Effector CD8-positive, alpha-beta T cell (primary cell): Measurements from ENCODE around the gene SLC2A4RG.

Experiments
- DNase-seq: peaks from one replicate; lab custom pipeline; 2025; lab: John Stamatoyannopoulos, UW

SLC2A4RG gene

DNA sequence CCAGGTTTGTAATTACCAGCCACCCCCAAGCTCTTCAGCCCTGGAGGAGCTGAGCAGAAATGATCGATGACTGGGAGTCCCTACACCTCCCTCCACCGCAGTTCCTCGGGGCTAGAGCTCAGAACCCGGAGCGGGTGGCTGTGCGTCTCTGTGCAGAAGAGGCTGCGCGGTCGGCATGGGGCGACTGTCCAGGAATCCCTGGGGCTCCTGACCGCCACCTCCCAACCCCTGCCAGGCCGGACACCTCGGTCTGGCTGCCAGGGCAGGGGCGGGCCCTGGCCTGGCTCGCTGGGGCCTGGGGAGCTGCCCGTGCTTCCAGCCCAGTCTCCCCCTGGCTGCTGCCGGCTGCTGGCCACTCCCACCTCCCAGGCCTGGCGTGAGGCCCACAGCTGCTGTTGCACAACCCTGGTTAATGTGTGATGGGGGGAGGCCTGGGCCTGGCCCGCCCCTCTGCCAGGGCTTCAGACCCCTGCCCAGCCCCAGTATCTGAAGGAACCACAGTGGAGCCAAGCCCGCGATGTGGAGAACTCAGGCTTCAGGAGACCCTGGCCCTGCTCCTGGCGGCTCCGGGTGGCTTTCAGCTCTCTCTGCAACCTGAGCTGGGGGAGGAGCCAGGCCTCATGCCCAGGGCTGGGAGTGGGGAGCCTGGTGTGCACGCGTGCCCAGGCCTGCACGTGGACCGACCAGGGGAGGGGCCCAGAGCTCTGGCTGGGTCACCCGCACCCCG, 1.2 kb downstream of the SLC2A4RG start:
- peak; percentile 27 for DNase-seq

DNA sequence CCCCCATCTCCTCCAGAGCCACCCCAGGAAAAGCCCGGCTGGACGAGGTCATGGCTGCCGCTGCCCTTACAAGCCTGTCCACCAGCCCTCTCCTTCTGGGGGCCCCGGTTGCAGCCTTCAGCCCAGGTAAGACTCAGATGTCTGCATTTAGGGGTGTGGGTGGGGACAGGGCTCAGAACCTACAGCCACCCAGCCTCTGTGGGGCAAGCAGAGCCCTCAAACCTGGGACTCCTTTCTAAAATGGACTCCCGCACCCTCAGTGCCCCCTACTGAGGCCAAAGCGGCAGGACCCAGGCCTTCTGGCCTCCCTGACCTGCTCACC, 1.7 kb downstream of the SLC2A4RG start:
- DNase-seq, result no peak

DNA sequence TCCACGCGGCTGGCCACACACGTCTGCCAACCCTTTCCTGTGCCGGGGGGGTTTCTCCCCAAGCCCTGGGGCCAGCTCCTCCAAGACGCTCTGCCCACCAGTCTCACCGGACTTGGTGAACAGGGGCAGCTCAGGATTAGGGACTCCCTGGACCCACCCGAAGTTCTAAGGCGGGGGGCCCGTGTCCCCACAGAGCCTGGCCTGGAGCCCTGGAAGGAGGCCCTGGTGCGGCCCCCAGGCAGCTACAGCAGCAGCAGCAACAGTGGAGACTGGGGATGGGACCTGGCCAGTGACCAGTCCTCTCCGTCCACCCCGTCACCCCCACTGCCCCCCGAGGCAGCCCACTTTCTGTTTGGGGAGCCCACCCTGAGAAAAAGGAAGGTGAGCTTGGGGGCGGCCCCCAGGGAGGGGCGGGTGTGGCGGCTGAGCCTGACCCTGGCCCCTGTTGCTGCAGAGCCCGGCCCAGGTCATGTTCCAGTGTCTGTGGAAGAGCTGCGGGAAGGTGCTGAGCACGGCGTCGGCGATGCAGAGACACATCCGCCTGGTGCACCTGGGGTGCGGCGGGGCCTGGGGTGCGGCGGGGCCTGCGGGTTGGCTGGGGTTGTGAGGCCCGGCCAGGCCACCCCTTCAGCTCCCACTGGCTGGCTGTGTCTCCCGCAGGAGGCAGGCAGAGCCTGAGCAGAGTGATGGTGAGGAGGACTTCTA, 2.3 kb downstream of the SLC2A4RG start:
- DNase-seq, result no peak

DNA sequence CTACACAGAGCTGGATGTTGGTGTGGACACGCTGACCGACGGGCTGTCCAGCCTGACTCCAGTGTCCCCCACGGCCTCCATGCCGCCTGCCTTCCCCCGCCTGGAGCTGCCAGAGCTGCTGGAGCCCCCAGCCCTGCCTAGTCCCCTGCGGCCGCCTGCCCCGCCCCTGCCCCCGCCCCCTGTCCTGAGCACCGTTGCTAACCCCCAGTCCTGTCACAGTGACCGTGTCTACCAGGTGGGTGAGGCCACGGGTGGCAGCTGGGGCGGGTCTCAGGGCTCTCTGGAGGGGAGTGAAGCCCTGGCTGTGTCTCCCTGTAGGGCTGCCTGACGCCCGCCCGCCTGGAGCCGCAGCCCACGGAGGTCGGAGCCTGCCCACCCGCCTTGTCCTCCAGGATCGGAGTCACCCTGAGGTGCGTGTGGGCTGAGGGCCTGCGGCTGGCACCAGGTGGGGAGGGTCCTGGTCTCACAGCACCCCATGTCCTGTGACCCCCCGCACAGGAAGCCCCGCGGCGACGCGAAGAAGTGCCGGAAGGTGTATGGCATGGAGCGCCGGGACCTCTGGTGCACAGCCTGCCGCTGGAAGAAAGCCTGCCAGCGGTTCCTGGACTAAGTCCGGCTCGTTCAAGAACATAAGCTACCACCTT, 2.9 kb downstream of the SLC2A4RG start:
- DNase-seq, result no peak

DNA sequence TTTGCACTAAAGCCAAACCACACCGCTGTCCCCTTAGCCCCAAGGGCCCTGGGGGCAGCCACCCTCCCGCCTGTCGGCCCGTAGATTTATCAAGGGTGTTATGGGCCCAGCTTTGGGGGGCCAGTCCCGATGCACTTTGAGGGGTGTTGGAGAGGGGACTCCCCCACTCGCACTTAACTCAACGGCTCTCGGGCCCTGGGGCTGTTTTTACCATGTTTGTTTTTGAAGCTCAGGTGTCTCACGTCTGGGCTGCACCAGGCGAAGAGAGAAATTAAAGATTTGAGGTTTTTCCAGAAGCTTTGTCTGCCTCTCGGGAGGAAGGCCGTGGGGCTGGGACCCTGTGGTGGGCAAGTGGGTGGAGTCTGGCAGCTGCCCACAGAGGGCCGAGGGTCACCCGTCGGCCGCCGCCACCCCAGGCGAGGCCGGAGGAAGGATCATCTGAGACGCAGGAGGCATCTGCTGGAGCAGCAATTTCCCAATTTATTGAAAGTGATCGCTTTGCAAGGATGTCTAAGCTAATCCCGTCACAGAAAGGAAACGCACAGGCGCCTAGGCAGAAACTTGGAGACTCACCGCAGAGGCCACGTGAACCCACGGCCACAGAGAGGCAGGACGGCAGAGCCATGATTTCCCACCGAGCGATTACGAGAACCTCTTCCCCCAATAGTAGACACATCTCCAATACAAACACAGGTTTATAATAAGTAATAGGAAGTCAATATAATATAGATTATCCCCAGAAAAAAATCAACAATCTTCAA, 3.8 kb downstream of the SLC2A4RG start:
- no peak for DNase-seq

DNA sequence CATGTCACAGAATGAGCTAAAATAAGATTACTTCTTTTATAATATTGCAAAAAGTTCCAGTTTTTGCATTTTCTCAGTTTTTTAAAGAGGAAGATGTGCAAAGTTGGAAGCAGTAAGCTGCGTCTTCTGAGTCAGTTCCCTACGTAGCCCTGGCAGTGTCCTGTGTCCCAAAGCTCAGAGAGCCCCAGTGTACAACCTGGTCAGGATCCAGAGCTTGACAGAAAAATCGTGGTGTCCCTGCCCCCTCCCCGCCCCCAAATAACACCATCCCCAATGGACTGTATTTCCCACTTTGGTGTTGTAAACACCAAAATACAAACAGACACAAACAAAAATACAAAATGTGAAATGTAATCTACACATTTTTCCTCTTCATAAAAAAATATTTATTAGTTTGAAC, 4.6 kb downstream of the SLC2A4RG start:
- DNase-seq, result no peak

DNA sequence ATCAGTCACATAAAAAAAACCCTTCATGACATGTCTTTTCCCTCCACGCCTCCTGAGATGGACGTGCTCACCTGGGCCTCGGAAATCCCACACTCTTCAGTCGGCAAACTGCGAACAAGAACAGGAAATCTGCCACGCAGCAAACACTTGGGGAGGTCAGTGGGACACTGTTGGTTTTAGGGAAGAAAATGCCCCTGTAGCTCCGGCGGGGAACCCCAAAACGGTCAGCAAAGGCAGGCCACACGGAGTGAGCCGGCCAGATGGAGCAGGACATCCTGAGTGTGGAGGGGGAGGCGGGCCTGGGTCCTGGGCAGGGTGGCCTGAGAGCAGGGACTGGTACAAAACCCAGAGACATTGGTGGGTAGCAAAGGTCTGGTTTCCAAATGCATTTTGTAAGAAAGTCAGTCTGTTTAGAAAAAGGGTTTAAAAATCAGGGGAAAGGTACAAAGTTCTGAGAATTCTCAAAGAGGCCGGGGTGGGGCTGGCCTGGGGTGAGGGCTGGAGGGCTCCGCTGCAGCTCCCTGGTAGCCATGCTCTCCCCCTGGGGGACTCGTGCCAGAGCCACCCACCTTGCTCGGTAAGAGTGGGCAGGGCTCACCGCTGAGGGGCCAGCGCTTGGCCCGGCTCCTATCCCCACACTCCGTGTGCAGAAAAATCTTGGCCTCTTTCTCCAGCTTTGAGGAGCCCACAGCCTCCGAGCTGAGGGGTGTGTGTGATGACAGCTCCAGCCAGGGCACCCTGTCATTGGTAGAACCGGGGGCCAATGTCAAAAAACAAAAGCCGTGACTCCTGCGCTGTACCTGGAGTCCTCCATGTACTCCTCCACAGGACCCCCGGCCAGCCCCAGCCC, 5.2 kb downstream of the SLC2A4RG start:
- DNase-seq, result no peak

DNA sequence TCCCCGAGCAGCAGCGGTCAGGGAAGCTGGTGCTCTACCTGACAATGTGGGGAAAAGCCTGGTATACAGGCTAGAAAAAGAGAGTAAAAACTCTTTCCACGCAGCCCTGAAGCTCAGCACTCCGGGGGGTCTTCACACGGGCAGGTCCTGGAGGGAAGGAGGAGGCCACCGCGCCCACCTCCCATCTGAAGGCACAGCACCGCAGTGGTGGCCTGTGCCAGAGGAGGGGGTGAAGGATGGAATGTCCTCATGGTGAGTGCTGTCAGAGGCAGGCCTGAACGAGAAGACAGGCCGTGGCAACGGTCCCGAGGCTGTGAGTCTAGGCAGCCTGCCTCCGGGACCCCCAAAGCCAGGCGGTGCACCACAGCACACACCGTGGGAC, 5.8 kb downstream of the SLC2A4RG start:
- no peak for DNase-seq

DNA sequence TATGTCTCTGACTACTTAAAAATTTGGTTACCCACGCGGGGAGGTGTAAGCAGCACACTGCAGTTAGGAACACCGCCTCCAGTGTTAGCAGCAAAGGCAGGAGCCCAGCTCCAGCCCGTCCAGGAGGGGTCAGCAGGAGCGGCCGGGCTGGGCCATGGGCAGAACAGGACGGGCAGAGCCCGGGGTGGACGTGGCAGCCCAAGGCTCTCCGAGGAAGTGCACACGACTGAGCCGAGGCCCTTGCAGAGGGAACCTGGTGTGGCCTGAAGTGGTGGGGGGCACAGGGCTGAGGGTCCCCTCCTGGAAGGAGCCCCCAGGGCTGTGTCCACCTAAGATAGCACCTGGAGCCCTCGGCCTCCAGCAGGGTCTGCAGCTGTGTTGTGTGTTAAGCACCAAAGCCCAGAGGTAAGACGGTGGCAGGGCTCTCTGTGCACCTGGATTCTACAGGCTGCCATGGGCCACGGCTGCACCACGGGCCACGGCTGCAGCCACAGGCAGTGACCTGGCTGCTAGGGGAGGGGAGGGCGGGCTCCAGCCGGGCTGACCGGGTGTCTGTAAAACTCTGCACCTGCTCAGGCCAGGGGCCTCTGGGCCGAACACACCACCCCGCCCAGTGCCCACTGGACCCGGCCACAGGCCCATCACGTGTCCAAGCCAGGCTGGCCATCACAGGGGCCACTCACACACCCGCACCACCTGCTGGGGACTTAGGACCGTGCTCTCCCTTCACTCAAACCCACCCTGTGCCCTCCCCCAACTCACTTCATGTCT, 6.6 kb downstream of the SLC2A4RG start:
- no peak for DNase-seq

DNA sequence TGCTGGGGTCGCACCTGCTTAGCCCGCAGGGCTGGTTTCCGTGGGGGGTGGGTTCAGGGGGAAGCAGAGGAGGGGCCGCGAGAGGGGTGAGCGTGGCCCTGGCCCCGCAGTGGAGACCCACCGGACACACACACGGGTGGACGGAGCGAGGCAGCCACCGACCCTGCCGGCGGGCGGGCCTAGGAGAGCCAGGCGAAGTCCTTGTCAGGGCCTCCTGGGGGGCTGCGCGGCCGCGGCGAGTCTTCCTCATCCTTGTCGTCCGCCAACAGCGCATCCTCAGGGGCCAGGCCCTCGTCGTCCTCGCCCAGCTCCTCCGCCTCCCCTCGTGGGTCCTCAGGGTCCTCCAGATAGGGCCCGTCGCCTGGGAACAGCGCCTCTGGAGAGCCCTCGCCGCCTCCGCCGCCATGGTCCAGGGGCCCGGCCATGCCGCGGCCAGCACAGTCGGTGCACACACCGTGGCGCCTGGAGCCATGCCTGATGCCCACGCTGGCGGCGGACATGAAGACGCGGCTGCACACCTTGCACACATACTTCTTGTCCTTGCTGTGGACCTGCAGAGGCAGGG, 7.3 kb downstream of the SLC2A4RG start:
- no peak for DNase-seq

DNA sequence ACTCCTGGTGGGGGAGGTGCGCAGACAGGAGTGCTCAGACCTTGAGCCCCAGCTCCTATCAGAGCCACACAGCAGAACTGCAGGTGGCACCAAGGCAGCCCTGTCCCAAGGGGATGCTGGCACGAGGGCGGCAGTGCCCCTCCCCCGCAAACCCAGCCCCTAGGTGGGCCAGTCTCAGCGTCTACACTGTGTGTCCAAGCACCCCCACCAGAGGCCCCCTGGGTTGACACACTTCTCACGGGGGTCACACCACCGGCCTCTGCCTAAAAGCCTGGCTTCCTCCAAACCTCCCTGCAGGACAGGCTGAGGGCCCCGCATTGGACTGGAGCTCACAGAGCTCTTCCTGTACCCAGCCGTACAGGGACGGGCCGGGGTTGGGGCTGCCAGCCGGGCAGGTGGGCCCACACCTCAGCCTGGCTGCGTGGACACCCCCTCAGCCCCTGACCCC, 8.1 kb downstream of the SLC2A4RG start:
- no peak for DNase-seq

DNA sequence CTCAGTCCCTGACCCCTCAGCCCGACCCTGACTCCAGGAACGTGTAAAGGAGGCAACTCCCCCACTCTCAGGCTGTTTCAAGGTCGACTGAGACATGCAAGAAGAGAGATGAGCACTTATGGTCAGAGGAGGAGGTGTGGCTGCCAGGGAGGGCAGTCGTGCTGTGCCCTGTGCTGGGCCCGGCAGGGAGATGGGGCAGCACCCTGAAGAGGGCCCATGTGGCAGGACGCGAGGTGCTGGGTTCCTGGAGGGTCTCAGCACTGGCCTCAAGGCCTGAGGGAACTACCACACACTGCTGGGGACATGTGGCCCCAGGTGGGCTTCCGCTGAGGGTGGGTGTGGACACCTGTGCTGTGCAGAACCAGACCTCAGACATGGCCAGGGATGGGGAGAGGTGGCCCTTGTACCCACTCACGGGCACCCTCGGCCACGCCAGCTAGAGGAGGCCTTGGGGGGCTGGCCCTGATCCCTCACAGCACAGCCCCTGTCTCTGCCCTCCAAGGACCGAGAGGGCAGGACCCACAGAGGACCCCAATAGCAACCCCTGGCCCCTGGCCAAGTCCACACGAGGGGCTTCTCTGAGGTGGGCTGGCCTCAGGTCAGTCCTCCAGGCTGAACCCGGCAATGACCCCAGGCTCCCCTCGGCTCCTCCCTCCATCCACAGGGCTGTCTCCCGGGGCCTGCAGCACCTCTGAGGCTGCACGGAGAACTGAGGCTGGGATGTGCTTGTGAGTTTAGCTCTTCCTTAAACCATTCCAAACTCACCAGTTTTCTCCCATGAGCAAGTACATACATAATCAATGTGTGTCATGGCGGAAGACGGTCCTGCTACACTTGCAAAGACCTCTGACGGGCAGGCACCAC, 8.7 kb downstream of the SLC2A4RG start:
- DNase-seq, result no peak

DNA sequence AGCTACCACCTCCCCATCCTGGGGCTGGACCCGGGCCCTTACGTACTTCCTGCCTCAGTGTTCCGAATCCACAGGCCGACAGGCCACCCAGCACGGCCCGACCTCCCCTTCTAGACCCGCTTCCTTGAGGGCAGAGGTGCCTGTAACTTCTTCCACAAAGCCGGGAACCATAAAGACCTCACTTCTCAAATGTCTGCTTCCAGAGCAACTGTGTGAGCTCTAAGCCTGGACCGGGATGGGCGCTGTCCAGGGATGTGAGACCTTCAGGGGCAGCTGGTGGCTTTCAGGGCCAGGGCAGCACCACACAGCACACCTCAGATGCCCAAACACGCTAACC, 9.3 kb downstream of the SLC2A4RG start:
- DNase-seq, result no peak

DNA sequence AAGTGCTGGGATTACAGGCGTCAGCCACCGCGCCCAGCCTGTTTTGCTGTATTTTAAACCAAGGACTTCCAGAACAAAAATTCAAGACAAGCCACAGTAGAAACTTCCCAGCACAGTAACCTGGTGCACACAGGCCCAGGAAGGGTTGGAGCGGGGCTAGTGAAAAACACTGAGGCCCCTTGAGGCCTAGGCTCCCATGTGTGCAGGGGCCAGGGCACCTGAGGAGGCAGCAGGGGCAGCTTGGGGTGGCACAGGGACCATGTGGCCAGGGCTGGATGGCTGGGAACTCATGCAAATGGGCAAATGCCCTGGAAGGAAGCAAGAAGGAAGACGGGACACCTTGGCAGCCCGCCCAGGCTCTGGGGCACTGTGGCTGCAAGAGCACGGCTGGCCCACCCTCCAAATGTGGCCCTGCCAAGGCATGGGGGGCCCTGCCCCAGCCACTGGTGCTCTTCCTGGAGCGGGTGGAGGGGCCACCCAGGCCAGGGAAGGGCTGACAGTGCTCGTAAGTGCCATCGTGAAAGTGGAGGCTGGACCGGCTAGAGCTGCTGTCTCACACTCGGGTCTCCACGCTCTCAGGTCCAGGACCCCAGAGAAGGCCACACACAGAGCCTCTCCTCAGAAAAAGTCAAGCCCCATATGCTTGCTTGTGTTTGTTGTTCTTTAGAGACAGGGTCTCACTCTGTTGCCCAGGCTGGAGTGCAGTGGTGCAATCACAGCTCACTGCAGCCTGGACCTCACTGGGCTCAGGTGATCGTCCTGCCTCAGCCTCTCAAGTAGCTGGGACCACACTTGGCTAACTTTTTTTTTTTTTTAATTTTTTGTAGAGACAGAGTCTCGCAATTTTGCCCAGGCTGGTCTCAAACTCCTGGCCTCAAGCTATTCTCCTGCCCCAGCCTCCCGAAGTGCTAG, 10.3 kb downstream of the SLC2A4RG start:
- DNase-seq, result no peak

DNA sequence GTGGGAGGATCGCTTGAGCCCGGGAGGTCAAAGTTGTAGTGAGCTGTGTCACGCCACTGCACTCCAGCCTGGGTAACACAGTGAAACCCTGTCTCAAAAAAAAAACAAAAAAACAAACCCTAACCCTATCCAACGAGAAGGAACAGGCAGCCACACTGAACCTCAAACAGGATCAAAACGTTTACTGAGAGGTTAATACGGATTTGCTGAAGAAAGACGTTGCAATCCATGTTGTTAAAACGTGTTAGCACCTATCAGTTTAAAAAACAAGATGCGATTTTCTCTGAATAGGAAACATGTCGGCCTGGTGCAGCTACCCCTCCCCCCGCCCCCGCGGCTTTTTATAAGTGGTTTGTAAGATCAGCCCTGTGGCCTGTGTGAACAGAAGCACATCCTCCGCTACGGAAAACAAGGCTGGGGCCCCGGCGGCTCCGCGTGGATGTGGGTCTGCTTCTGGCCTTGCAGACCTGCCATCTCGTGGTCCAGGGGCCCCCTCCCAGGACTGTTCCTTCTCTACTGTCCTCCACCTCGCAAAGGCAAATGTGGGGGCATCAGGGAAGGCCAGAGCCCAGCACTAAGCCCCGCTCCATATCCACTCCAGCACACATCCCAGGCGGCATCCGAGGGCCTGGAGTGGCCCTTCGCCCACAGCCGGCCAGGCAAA, 11.4 kb downstream of the SLC2A4RG start:
- DNase-seq, result peak; percentile 48

DNA sequence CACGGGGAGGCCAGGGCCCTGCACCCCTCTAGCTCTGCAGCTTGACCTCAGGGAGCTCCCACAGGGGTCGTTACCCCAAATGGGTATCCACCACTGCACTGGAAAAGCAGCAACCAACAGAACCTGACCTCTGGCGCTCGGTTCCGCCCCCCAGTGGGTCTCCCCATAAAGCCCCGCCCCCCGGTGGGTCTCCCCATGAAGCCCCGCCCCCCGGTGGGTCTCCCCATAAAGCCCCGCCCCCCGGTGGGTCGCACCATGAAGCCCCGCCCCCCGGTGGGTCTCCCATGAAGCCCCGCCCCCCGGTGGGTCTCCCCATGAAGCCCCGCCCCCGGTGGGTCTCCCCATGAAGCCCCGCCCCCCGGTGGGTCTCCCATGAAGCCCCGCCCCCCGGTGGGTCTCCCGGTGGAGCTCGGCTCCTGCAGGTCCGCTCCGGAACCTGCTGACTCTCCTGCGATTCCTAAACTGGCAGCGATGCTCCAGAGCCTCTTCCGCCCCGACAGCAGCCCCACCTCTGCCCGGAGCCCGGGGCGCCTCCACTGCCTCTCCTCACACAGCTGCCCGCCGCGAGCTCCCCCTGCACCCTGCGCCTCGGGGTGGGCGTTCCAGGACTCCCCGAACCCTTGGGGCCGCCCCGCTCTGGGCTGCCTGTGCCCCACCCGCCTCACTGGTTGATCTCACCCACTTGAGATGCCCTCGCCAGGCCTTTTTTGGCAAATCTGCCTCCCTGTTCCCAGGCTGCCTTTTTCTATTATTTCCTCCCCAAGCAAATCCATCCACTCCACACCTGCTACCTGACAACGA, 12.1 kb downstream of the SLC2A4RG start:
- DNase-seq, result peak; percentile 23
